DMS53 treated with DMSO at 0.1 percent for 48 hours (cell line): ENCODE measurements around the gene SLC35D2.

ENCODE experiments used
- DNase-seq: peaks from one replicate; lab custom pipeline; 2025; ENCODE audit not compliant: unreplicated experiment; lab: John Stamatoyannopoulos, UW

SLC35D2 gene

GRCh38 chr9:96383165-96383942, at the start of gene SLC35D2:
TSS of gene SLC35D2 (minus strand) at chr9:96383711. CDS start at chr9:96383634, 77 bp downstream.
- no peak for DNase-seq

DNA sequence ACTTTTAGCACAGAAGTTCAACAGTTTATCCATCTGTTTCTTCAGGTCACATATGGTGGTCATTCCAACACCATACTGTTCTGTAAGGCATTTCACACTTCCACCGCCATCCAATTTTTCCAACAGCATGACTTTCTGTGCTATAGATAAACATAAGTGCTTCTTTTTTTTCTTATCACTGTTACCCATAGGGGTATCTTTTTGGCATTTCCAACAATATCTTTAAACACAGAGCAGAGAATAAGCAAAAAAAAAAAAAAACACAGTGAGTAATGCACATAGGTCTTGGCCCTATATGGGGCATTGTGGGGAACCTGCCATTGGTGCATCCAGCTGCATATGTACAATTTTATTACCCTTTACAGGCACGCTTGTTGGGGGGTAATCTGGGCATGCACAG, 46.9 kb upstream of the SLC35D2 start:
- DNase-seq, result no peak

DNA sequence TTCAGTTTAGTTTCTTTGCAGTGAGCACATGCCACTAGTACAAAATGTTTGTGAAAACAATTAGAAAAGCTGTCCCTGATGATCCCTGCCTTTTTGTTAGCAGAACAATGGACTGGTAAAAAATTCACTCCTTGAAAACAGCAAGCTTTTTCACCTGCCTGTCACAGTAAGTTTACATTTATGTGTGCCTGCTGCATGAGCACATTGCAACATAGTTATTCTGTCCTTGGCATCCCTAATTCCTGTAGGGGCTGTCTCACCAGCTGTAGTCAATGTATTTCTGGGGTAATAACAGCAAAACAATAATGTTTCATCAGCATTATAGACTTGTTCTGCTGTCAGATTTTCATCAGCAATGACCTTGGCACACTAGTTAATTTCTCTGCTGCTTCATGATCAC, 46.2 kb upstream of the SLC35D2 start:
- no peak for DNase-seq

DNA sequence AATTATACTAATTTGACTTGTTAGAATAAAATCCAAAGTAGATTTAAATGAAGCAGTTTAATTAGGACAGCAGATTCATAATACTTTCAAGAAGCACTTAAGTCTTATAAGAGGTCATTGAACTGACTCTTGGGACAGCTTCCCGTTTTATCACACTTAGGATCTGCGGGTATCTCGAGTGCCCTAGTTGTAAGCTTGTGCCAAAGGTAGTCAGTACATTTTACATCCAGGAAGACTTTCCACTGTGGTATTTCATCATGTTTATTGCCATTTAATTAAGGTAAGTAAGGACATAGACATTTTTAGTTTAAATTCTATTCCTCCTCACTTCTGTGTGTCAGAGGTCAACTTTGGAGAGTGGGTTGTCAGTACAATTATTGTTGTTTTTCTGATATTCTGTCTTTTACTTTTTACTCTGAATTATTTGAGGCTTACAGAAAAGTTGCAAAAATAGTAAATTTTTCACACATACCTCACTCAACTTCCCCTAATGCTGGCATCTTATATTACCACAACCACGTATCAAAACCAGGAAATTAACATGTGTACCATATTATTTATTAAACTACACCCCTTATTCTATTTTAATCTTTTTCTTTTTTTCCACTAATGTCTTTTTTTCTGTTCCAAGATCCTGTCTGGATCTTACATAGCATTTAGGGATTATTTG, 42.1 kb upstream of the SLC35D2 start:
- no peak for DNase-seq

DNA sequence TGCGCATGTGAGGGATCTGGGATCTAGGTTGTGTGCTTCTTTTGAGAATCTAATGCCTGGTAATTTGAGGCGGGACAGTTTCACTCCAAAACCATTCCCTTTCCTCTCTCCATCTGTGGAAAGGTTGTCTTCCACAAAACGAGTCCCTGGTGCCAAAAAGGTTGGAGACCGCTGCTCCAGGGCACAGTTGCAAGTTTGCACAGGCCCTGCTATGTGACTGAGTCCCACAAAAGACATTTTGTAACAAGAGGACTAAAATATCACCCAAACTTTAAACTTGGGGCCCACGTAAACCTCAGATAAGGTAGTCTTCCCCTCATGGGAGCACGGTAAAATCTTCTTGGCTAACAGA, 40.5 kb upstream of the SLC35D2 start:
- DNase-seq, result no peak

- no peak for DNase-seq
Observed at GRCh38 chr9:96423322-96423984, 39.9 kb upstream of the SLC35D2 start.

DNA sequence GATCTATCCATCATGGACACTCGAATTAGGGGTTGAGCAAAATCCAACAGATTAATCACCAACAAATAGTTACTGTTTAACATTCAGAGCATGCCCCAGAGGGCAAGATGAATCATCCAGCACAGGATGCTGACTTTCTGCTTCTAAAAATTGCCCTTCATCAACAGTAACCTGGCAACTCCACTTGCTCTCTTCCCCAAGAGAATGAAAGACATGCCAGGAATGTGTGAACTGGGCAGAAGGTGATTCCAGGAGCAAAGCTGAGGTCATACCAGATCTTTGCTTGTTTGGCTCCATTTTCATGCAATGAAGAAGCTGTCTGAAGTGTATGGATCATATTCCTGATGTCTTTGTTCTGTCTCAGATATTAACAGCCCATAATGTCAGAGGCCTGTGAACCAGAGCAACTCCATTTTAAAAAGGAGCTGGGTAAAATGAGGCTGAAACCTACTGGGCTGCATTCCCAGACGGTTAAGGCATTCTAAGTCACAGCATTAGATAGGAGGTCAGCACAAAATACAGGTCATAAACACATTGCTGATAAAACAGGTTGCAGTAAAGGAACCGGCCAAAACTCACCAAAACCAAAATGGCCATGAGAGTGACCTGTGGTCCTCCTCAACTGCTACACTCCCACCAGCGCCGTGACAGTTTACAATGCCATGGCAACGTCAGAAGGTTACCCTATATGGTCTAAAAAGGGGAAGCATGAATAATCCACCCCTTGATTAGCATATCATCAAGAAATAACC, 37.1 kb upstream of the SLC35D2 start:
- DNase-seq, result peak; percentile 13

GRCh38 chr9:96419691-96419969, 36.1 kb upstream of the SLC35D2 start:
- no peak for DNase-seq

DNA sequence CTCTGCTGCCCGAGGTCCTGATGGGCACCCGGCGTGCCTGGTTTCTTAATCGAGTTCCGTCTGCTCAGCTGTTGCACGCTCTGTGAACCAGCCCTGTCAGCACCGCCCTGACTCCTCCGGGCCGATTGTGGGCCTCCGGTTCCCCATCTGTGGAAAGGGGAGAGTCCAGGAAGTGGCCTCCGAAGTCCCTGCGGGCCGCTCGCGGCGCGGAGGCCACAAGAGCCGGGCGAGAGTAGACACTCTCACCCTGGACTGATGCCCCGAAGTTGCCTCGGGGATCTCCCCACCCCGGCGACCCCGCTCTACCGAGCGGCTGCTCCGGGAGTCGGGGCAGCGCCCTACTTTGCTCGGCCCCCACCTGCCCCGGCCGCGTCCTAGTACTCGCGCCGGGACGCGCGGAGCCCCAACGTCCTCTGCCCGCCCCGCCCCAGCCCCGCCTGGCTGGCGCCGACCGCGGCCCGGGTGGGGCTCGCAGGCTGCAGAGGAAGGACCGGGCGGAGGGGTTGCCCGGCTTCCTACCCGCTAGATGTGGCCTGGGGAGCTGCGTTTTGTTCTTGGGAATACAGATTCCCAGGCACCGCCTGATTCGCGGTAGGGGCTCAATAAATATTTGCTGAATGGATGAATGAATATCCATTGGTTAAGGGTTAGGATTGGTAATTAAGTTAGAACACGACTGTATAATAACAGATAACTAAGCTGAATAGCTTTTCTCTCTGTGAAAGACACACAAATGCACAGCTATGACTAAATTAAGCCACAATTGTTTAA, 35.6 kb upstream of the SLC35D2 start:
- peak; percentile 48 for DNase-seq

DNA sequence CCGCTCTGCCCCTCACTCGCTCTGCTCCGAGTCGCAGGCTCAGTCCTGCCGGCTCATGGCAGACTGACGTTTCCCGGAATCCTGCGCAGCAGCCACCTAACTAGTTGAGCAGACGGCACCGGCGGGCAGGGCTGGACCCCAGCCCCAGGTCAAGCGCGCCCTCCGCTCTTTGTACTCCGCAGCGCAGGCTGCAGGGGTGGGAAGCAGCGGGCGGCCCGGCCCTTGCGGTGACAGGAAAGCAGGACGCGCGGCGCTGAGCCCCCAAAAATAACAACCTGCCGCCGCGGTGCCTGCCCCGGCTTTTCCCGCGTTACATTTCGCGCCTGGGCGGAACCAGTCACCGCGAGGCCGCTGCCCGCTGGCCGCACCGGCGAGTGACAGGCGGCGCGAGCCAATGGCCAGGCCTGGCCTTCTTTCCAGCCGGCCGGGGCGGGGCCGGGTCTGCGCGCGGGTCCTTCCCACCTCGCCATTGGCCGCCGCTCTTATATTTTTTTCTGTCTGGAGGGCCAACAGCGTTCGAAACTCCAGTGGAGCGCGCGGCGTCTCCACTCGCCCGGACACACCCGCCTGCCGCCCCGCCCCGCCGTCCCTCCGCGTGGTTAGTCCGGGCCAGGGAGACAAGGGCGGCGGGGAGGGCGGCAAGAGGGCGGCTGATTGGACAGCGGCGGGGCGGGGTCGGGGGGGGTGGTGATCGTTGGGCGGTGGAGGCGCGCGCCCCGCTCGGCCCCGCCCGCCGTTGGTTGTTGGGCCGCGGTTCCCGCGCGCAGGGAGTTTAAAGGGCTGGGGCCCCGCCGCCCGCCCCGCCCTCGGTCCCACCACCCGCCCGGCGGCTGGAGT, 34.8 kb upstream of the SLC35D2 start, which contains the start of gene ZNF367:
TSS of gene ZNF367 (minus strand) at position 288 of the 837 bp plus-strand sequence. CDS start 338 bp downstream, outside the sequence.
- DNase-seq, result peak; percentile 87

DNA sequence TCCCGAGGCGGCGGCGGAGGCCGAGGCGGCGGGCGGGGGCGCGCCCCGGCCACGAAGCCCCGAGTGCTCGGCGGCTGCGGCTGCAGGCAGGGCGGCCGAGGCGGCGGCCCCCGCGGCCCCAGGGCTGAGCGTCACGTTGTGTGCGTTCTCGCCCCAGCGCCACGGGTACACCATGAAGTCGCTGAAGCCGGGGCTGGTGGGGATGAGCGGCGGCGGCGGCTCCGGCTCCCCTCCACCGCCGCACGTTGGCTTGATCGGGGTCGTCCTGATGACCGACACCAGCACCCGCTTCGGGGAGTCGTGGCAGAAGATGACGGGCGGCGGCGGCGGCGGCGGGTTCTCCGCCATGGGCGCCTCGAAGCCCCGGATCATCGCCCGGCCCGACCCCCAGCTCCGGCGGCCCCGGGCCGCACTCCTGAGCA, 34.2 kb upstream of the SLC35D2 start:
- no peak for DNase-seq

DNA sequence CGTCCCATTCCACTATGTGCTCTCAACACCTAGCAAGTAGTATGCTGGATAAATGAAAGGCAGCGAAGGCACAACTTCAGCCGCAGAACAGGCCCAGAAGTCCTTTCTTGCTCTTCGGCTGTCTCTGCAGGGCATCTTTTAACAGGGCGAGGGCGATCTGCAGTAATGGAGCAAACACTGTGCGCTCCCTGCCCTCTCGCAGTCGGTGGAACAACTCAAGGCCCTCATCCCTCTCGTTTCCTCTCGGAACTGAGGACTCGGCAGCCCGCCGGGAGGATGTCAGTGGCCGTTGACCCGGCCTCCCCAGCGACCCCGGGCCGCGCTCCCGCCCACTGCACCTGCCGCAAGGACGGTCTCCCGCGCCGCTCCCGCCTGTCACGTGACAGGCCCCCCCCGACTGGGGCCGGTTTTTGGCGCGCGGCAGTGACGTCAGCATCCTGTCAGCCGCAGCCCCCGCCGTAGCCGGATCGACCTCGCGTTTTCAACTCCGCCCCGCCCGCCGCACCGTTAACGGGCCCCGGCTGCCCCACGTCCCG, 33.6 kb upstream of the SLC35D2 start:
- peak; percentile 32 for DNase-seq

DNA sequence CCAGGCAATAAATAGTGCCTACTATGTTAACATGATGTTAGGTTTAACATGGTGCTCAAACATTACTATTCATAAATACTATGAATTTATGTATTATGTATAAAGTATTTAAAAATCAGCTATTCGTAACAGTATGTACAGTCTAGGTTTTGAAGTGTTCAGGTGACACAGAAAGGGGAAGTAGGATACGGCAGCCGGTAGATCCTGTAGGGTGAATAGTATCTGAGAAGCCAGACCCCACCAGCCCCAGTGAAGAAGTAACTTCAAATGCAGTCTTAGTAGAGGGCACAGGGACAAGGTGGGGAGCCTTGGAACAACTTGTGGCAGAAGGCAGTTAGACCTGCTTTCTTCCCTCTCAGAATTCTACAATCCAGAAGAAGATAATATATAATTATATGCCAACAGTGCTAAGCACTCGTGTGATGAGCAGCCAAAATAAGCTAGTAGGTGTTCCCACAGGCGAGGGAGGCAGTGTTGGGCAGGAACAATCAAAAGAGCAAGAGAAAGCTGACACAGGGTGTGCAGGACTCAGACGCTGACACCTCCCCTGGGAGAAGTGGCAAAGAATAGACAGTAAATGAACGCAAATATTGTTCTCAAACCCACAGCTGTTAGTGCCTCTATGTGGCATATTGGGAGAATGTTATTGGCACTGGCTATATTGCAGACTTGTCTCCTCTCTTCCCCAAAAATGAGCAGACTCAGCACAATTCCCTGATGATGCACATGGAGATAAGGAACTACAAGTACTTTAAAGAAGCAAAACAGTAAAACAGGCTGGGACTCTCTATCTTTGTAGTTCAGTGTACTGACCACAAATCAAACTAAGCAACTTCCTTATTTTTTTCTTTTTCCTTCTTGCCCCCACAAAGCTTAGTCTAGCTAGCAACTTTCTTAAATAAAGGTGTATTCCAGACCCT, 30.1 kb upstream of the SLC35D2 start:
- DNase-seq, result no peak

DNA sequence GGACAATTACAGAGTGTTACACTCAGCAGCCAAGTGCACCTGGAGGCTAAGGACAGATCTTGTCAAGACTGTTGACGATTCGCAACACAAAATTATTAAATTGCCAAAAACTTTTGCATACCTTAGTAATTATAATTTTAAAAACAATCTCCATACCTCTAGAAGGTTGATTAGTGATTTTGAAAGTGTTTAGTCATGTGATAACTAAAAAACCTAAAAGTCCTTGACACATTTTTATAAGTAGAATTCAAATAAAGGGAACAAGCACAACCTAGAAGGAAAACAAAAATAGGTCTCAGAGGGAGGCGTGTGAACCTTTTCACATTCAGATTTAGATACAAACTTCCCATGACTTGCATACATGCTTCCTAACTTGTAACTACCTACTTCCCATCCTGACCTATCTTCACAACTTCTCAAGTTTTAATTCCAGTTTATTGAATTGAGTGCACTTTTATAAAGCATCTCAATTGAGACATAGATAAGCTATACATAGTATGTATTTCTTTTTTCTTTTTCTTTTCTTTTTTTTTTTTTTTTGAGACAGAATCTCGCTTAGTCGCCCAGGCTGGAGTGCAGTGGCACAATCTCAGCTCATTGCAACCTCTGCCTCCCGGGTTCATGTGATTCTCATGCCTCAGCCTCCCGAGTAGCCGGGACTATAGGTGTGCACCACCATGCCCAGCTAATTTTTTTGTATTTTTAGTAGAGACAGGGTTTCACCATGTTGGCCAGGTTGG, 28.8 kb upstream of the SLC35D2 start:
- DNase-seq, result no peak

GRCh38 chr9:96411129-96411838, 27.8 kb upstream of the SLC35D2 start:
- DNase-seq, result no peak

DNA sequence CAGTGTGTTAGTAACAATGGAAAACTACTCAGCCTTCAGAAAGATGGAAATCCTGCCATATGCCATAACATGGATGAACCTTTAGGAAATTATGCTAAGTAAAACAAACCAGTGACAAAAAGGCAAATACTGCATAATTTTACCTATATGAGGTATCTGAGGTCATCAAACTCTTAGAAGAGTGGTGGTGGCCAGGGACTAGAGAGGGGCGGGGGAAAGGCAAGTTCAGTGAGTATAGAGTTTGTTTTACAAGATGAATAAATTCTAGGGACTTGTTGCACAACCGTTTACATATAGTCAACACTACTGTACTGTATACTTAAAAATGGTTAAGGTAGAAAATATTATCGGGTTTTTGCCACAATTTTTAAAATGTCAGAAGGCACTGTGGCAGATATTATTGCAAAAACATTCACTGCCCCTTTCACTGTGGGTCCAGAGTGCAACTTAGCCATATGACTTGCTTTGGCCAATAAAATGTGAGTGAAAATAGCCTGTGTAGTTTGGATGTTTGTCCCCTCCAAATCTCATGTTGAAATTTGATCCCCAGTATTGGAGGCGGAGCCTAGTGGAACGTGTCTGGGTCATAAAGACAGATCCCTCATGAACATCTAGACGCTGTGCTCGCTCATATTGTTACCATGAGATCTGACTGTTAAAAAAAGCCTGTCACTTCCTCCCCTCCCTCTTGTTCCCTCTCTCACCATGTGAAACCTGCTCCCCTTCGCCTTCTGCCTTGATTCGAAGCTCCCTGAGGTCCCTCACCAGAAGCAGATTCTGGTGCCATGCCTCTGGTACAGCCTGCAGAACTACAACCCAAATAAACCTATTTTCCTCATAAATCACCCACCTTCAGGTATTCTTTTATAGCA, 25.1 kb upstream of the SLC35D2 start:
- no peak for DNase-seq
